KG1 (cell line): Measurements from ENCODE around the gene PTPRM.

Experiments
- DNase-seq: peaks from one replicate; lab custom pipeline; 2025; lab: John Stamatoyannopoulos, UW

Gene PTPRM

DNA sequence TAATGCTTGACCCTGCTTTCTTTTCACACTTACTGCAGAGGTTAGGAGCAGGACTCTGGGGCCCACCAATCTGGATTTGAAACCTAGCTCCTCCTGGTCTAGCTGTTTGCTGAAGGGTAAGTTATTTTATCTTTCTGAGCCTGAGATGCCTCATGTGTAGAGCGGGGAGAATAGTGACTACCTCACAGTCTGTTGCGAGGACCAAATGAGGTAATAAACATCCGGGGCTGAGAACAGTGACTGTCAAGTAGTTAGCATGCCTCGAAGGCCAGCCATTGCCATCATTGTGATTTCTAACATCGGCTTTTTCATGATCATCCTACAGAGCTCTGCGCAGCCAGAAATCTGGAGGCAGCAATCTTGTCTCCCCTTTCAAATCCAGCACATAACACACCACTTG is 32.9 kb downstream of the PTPRM start:
- no peak for DNase-seq

DNA sequence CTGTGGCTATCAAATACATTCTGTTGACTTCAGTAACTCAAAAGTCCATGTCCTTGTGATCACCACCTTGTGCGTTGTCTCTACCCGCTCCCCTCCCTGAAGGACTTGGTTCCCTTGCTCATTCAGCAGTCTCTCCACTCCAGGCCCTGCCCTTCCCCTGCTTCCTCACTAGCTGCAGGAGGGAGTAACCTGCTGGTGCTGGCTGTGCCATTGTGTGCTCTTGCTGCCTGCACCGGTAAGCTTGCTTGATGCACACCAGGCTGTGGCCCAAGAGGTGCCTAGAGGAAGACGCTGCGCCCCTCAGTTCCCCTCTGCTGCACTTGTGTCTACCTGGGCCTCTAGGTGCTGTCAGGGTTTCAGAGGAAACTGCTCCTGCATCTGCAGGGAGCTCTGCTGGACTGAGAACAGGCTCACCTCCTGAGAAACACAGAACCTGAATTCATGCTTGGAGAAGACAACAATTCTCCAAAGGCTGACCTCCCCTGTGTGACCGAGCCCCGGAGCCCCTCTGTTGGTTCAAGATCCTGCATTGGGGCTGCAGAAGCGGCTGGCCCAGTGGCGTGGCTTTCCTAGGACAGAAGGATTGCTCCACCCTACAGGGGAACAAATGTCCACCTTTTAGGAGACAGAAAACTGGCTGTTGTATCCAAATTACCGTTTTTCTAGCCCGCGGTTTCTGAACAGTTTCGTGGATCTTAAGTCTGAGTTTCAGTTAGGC is 33.6 kb downstream of the PTPRM start:
- DNase-seq: no peak

- DNase-seq: no peak
These were observed 34.1 kb downstream of the PTPRM start for GRCh38 chr18:7601246-7601615.

GRCh38 chr18:7601936-7602335 is 34.8 kb downstream of the PTPRM start:
- no peak for DNase-seq

DNA sequence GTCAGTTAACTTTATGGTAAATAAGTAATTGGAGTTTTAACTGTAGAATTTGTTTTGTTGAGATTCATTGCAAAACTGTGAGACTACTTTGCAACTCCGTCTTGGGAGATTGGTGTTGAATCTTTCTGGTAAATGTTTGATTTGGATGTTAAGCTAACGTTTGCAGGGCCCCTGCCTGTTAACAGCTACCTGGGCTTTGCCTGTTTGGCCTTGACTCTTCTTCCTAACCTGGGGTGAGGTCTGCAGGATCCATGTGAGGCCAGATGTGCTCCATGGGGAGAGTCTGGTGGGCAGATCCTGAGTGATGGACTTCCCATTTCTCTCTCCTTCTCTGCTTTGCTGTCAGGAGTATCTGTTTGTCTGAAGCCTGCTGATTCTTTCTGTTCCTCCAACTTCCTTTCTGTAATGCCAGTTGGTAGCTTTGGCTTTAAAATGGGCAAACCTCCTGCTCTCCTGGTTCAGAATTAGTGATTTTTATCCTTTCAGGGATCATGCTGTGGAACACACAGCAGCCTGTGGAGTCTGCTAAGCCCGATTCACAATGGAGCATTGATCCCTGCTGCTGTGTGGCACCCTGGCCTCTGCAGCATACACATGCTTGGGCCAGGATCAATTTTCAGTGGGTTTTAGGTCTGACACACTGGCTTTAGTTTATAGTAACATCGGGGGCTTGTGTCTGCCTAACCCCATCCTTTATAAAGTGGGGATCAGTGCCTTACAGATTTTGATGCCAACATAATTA is 36.3 kb downstream of the PTPRM start:
- no peak for DNase-seq

DNA sequence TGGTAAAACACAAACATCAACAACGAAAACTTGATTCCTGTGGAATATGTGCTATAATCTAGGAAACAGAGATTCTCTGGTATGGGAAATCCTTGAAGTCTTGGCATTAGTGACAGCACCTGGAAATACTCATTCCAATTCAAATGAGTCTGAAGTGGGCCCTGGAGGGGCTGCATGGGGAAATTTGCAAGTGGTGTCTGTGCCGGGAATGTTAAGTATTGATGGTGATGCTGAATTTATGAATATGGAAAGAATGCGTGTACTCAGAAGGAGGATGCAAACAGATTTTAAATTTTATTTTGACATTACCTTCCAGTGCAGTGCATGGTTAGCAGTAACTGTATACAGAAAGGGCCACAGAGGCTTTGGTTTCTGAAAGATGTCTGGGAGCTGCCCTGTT is 37.2 kb downstream of the PTPRM start:
- DNase-seq: no peak

GRCh38 chr18:7605705-7606104 is 38.6 kb downstream of the PTPRM start:
- DNase-seq: no peak

DNA sequence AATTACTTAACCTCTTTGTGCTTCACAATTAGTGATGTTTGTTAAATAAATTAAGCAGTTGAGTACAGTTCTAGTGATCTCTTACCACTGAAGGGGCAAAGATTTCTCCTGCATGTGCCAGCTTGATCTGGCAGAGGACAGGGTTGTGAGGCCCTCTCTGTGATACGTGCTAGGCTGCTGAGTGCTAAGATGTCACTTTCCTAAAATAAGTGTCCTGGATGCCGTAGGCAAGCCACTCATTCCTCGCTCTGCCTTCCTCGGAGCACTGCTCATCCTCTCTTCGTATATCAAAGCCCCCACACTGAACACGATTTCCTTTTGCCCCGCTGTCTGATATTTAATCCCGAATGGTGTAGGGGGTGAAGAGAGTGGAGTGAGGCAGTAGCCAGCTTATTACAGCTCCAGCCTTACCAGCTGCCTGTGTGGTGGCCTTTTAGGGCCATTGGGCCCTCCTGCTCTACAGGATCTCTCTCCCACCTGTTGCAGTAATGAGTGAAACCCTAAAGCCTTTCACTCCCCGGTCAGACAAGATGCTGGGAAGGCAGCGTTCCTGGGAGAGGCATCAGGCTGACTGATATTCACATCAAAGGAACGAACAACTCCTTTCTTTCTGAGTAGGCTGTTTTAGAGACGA is 40.5 kb downstream of the PTPRM start:
- DNase-seq: no peak

DNA sequence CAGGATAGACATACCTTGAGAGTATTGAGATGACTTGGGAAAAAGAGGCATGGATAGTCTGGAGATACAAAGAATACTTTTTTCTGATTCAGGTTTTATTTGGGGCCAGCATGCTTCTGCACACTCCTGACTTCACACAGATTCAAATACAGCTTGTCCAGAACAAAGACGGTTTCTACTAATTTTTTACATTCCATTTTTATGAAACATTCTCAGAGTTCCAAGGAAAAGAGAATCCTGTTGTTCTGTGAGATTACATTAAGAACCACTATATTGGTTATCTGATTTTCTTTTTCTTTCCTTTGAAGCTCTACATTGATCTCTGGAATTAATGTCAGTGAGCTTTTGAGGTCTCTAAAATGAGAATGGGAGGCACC is 41.0 kb downstream of the PTPRM start:
- DNase-seq: no peak

DNA sequence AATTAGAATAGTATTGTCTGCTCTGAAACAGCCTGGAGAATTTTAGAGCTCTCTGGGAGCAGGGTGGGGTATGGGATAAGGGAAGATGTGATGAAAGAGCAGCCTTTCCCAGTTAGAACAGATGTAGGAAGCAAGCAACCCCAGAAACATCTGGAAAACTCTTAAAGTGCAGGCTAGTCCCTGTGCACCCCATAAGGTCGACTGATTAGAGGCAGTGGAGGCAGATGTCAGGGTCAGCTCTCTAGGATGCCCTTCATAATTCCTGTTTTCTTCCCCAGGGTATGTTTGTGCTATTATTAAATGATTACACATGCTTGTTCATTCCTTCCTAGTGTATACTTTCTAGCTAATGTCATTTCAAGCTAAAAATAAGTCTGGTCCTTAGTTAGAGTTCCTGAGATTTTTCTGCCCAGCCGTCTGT is 41.7 kb downstream of the PTPRM start:
- no peak for DNase-seq

GRCh38 chr18:7609617-7610016 is 42.5 kb downstream of the PTPRM start:
- no peak for DNase-seq

DNA sequence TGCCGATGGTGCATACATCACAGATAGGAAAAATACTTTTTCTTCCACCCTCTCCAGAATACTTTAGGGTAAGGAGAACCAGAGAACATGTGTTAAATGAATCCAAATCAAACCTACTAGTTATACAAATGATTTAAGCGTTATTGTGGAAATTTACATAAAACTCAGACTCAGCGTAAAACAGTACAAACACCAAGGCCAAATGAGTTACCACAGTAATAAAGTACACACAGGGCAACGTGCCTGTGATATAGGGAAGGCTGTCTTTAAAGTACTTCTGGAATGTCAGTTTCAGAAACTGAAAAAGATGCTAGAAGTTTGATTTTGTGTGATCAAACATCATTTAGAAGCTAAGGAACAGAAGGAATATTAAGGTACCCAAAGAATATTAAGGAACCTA is 46.9 kb downstream of the PTPRM start:
- DNase-seq: no peak

GRCh38 chr18:7615840-7616239 is 48.7 kb downstream of the PTPRM start:
- no peak for DNase-seq

GRCh38 chr18:7616661-7617060 is 49.5 kb downstream of the PTPRM start:
- DNase-seq: no peak

- DNase-seq: no peak
These were observed 50.8 kb downstream of the PTPRM start for GRCh38 chr18:7617738-7618422.

- DNase-seq: no peak
These were observed 51.9 kb downstream of the PTPRM start for GRCh38 chr18:7618891-7619442.

DNA sequence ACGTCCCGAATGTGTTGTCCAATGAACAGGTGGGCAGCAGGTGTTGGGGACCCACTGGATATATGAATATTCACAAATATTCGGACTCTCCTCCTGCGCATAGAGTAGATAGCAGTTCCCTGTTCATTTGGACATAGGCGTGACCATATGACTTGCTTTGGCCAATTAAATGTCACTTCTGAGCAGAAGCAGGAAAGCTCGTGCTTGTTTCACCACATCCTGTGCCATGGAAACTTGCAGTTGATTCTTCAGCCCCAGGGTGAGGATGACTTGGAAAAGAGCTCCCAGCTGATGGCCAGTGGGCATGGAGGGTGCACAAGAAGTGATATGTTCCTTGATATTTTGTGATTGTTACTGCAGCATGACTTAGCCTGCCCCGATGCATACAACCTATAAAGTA is 52.6 kb downstream of the PTPRM start:
- no peak for DNase-seq

GRCh38 chr18:7622721-7623120 is 55.6 kb downstream of the PTPRM start:
- DNase-seq: no peak

DNA sequence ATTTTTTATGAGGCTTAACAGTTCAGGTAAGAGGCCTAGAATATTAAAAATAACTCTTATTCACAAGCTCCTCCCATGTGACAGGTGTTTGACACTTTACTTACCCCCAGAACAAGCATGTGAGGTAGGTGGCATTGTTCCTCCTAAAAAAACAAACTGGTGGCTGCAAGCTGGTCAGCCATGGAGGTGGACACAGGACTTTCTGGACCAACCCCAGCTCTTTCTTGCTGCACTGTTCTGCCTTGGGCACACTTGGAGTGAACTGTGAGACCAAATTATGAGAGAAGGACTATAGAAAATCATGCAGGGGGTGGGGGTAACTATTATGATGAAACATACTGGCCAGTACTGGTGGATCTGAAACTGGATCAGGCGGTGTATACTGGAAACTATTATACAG is 56.6 kb downstream of the PTPRM start:
- DNase-seq: no peak

DNA sequence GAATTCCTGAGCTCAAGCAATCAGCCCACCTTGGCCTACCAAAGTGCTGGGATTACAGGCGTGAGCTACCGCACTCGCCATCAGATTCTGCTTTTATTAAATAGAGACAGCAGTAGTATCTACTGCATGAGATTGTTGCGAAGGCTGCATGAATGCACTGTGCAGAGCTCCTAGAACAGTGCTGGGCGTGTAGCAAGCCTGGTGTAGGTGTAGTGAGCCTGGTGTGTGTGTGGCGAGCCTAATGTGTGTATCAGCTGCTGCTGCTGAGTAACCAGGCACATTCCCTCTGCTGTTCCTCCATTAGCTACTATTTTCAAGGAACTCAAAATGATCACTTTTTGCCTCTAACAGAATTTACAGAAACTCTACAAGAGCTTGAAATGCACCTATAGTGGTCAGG is 57.6 kb downstream of the PTPRM start:
- DNase-seq: no peak

- DNase-seq: no peak
These were observed 59.2 kb downstream of the PTPRM start for GRCh38 chr18:7626175-7626921.

DNA sequence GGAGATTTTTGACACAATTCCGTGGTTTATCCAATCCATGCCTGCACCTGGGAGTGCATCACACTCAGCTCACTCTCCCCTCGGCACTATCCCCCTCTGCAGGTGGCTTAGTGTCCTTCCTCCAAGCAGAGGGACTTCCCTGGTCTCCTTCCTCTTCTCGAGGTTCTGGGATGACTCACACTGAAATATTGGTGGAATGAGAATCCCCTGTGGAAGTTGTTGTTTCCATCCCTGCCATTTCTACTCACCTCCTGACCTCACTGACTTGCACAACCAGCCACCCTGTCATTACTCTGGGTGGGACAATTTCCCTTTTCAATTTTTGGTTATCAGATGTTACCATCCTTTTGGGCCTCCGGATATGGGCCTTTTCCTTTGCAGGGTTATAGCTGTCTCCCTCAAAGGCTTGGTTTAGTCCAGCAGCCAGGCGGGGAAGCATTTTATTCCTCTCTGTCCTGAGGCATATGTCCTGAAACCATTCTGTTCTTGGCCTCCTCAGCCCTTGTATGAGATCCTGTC is 59.9 kb downstream of the PTPRM start:
- DNase-seq: no peak
